Neural cell (in vitro differentiated cells): ENCODE results near the gene AGFG2.

Experiments used
- CTCF ChIP-seq: fragments of 450-650 bp; IDR thresholded peaks from 2 replicates; pipeline ENCODE4 v1.5.1; 2014; ENCODE audit warnings: antibody characterized with exemption, mild to moderate bottlenecking, moderate library complexity; ENCODE audit not compliant: poor library complexity, severe bottlenecking
- EP300 ChIP-seq: fragments of 450-650 bp; conservative IDR thresholded peaks from 2 replicates; pipeline ENCODE4 v1.6.1; 2014; ENCODE audit warnings: antibody characterized with exemption, mild to moderate bottlenecking, moderate library complexity; ENCODE audit not compliant: poor library complexity, severe bottlenecking
- EZH2 ChIP-seq: fragments of 200-600, 300-800 bp; shearing (Covaris generic), sonication (generic); IDR thresholded peaks from 2 replicates; pipeline ENCODE4 v1.6.1; 2014; ENCODE audit warnings: antibody characterized with exemption, low read length, borderline replicate concordance, mild to moderate bottlenecking; ENCODE audit not compliant: insufficient read depth, poor library complexity, severe bottlenecking
- POLR2AphosphoS5 ChIP-seq: IDR thresholded peaks from 2 replicates; pipeline ENCODE4 v1.6.1; 2012

GRCh38 chr7:100612730-100613390, 73.9 kb downstream of the AGFG2 start:
- TF ChIP-seq CTCF: no peak
- no peak for TF ChIP-seq POLR2AphosphoS5
- no peak for TF ChIP-seq EP300
- TF ChIP-seq EZH2: no peak
